SH-SY5Y (cell line): ENCODE results near the gene RARG.

Experiments used
- GATA2 ChIP-seq: IDR thresholded peaks from 2 replicates; pipeline ENCODE4 v1.6.1; 2011; ENCODE audit warnings: mild to moderate bottlenecking, low read depth, low read length
- GATA3 ChIP-seq: IDR thresholded peaks from 2 replicates; pipeline ENCODE4 v1.6.1; 2011; ENCODE audit warnings: low read depth, mild to moderate bottlenecking, low read length, moderate library complexity

GRCh38 chr12:53222170-53222721, 9.8 kb downstream of the RARG start:
- no peak for TF ChIP-seq GATA2
- TF ChIP-seq GATA3: no peak
